Fibroblast of skin of left quadriceps (primary cell): ENCODE measurements around the gene GABRR1.
"Not testable (repeated sequence)": the region's sequence is repeated elsewhere in the genome, so short reads cannot be mapped to it uniquely, and the experiment has no call there.

Source experiments
- DNase-seq, 2 experiments: peaks; one replicate each; pipeline ENCODE4 v3.0.0-alpha.2; 2013; ENCODE audit warnings: low read depth in 2 of 2

GABRR1 gene

GRCh38 chr6:89154131-89154530 is 63.0 kb downstream of the GABRR1 start:
- DNase-seq = no peak

DNA sequence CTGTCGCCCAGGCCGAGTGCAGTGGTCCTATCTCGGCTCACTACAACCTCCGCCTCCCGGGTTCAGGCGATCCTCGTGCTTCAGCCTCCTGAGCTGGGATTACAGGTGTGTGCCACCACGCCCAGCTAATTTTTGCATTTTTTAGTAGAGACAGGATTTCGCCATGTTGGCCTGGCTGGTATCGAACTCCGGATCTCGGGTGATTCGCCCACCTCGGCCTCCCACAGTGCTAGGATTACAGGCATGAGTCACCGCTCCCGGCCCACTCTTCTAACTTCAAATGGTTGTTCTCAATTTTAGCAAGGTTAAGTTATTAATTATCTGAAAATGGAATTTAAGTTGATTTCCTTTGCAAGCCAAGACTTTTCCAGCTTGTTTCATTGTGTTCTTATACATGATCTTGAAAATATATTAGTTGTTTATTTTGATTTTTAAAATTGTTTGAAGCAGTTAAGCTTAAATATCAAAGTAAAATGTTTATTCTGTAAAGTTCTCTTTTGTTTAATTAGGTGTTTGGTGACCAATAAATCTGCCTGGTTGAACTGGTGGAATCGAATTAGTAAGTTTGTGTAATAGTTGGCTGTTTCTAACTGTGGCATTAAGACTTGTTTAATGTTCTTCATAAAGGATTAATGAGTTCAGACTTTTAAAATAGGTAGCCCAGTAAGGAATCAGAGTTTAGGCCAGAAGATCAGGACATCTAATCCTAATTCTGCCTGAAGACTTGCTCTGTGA is 69.0 kb downstream of the GABRR1 start:
- no peak for DNase-seq

- DNase-seq = peak in 1 of 2 experiments; percentile 33
Measured at GRCh38 chr6:89146718-89147700, 70.1 kb downstream of the GABRR1 start.

DNA sequence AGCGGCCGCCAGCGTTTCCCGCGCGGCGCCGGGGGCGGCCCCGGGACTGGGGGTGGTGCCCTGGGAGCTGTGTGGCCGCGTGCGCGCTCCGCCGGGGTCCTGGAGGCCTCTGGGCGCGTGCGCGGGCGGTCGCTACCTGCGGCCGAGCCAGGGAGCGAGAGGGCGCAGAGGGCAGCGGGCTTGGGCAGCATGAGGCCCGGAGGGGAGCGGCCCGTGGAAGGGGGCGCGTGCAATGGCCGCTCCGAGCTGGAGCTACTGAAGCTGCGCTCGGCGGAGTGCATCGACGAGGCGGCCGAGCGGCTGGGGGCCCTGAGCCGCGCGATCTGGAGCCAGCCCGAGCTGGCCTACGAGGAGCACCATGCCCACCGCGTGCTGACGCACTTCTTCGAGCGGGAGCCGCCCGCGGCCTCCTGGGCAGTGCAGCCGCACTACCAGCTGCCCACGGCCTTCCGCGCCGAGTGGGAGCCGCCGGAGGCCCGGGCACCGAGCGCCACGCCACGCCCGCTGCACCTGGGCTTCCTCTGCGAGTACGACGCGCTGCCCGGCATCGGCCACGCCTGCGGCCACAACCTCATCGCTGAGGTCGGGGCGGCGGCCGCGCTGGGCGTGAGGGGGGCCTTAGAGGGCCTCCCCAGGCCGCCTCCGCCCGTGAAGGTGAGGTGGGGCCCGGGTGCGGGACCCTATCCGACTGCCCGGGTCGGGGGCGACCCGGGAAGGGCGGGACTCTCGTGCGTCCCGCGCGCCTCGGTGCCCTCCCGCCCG is 71.0 kb downstream of the GABRR1 start, which contains the start of gene PM20D2:
TSS of gene PM20D2 (plus strand) at position 100 of the 762 bp plus-strand sequence. CDS start at position 190, 90 bp downstream.
- DNase-seq = no peak

- no peak for DNase-seq
Measured at GRCh38 chr6:89145091-89145955, 71.8 kb downstream of the GABRR1 start.

DNA sequence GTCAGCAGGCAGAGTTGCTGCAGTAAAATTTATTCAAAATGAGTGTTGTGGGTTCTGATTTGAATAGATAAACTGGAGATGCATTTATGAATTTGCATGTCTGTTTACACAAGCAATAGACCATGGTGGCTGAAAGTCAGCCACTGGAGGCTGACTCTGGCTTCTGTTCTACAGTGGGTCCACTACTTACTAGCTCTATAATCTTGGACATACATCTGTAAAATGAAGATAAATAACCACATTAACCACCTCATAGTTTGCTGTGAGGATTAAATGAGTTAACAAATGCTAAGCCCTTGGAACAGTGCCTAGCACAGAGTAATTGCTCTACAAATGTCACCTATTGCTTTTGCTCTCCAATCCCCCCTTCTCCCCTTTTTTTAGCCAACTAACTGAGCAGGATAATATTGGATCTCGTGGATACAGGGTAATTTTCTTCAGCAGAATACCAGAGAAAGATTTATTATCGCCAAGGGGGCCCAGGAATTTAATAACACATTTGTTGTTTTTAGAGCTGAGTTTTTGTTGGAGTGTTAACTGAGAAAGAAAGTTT is 72.7 kb downstream of the GABRR1 start:
- no peak for DNase-seq

GRCh38 chr6:89140347-89141156 is 76.6 kb downstream of the GABRR1 start:
- no peak for DNase-seq

GRCh38 chr6:89139509-89140346 is 77.4 kb downstream of the GABRR1 start:
- no peak for DNase-seq

GRCh38 chr6:89138173-89138572 is 79.0 kb downstream of the GABRR1 start:
- no peak for DNase-seq

GRCh38 chr6:89134723-89135122 is 82.4 kb downstream of the GABRR1 start:
- DNase-seq = no peak

DNA sequence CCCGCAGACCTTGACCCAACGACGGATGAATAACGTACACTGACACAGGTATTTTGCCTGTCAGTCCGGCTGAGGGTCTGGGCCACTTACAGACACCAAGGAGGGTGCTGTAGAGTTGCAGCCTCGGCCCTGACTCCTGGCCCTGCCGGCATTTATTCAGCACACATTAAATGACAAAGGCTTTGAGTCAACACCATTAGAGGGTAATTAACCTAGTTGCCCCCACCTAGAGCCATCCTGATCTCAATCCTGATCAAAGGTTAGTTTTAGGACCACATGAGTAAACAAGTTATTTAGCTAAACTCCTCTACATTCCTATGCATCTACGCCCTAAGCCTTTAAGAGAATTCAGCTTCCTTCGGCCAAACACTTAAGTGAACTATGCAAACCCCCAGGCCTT is 83.2 kb downstream of the GABRR1 start:
- DNase-seq = no peak

DNA sequence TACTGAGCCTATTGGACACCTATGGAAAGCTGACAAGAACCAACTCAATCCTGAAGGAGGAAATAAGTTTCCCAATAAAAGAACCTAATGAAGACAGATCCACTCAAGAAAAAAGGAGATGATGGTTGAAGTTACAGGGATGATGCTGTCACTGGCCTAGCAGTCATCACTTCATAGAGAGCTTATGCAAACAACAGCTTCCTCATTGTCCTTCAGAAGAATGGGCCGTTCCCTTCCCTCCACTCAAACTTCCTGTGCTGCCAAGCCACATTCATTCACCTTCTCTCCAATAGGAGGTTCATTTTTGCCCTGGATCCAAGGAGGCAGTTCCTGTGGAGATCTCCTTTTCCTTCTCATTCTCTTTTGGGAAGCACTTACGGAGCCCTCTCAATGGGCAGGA is 85.1 kb downstream of the GABRR1 start:
- DNase-seq = no peak

DNA sequence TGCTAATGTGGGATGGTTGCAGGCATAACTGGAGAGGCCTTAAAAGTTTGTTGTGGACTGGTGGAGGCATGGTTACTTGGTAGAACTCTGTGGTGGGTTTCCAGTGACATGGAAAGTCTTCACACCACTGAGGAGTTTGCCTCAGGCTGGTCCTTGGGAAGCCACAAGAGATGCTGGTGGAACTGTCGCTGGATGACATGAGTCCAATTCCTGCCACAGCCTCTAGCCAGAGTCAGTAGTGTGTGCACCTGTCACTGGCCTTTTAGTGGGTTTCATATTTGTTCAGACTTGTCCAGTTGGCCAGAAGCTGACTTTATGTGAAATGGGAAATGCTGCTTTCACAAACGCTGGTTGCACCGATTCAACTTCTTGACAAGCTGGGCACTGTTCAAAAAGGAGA is 85.6 kb downstream of the GABRR1 start:
- no peak for DNase-seq

DNA sequence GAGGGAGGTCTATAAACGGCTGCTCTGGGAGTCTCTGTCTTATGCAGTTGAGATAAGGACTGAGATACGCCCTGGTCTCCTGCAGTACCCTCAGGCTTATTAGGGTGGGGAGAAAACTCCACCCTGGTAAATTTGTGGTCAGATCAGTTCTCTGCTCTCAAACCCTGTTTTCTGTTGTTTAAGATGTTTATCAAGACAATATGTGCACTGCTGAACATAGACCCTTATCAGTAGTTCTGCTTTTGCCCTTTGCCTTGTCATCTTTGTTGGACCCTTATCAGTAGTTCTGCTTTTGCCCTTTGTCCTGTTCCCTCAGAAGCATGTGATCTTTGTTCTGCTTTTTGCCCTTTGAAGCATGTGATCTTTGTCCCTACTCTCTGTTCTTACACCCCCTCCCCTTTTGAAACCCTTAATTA is 88.9 kb downstream of the GABRR1 start:
- not testable (repeated sequence) for DNase-seq
